GM12878 (cell line): ENCODE data around the gene DAO. TPM values are rescaled to one million over a fixed set of nuclear protein-coding genes. Genes with fewer than 3 reads are reported as not detected.

Source experiments
- ATAC-seq: fragments of 200-7000 bp; cut with Tn5 transposase; 3 replicates; pipeline ENCODE4 v1.9.1; 2020; ENCODE audit warnings: mild to moderate bottlenecking, moderate library complexity
- BruUV-seq: library from RNA; stranded (reverse); fragments of 400-500 nt; replicated peaks from 2 replicates; lab custom pipeline; 2021; lab: Mats Ljungman, UMichigan
- CTCF ChIA-PET: fragments of 300-600 bp; sonication (Branson Sonifier 250); formaldehyde crosslinking; extraction: SDS; loops from one replicate; lab custom pipeline; 2021; ENCODE audit warnings: inconsistent platforms; lab: Yijun Ruan, JAX
- POLR2A ChIA-PET: fragments of 350-600 bp; formaldehyde crosslinking; extraction: SDS; loops from one replicate; lab custom pipeline; 2021; ENCODE audit warnings: inconsistent platforms; lab: Charles Lee
- RAD21 ChIA-PET: fragments of 300-600 bp; sonication (Branson Sonifier 250); formaldehyde crosslinking; loops from one replicate; lab custom pipeline; 2023; ENCODE audit warnings: antibody characterized with exemption; ENCODE audit not compliant: unreplicated experiment; lab: Charles Lee
- SMC1A ChIA-PET: fragments of 300-600 bp; sonication (Branson Sonifier 250); formaldehyde crosslinking; loops from one replicate; lab custom pipeline; 2023; ENCODE audit not compliant: unreplicated experiment, uncharacterized antibody; lab: Charles Lee
- DNase-seq: peaks from one replicate; pipeline ENCODE4 v3.0.0-alpha.2; 2011; ENCODE audit warnings: low read depth, low spot score
- FAIRE-seq: peaks from 3 replicates; lab custom pipeline; 2011; peaks lifted over from hg19 to GRCh38; lab: Jason Lieb, UNC
- H2AFZ ChIP-seq: 2 replicates; pipeline ENCODE4 v1.6.0; 2011; ENCODE audit warnings: low read depth, low read length, control low read depth; ENCODE audit not compliant: control insufficient read depth
- H3K27ac ChIP-seq: 2 replicates; pipeline ENCODE4 v1.5.1; 2011; ENCODE audit warnings: control low read depth; ENCODE audit not compliant: control insufficient read depth, insufficient read depth
- H3K27me3 ChIP-seq, 2 experiments: replicated peaks in 1 of 2; 2 replicates each; pipeline versions ENCODE4 v1.6.0 to v1.6.1; 2011; ENCODE audit warnings: low read length in 1 of 2; ENCODE audit not compliant: control insufficient read depth in 2 of 2, insufficient read depth in 2 of 2
- H3K36me3 ChIP-seq, 2 experiments: 2 replicates each; pipeline ENCODE4 v1.5.1; 2011; ENCODE audit warnings: low read length in 1 of 2; ENCODE audit not compliant: control insufficient read depth in 2 of 2, insufficient read depth in 2 of 2
- H3K4me1 ChIP-seq: 2 replicates; pipeline ENCODE4 v1.6.1; 2011; ENCODE audit warnings: mild to moderate bottlenecking, low read length, moderate library complexity, mixed read lengths; ENCODE audit not compliant: control insufficient read depth, insufficient read depth
- H3K4me2 ChIP-seq: 2 replicates; pipeline ENCODE4 v1.6.0; 2011; ENCODE audit warnings: control low read depth; ENCODE audit not compliant: control insufficient read depth, insufficient read depth
- H3K4me3 ChIP-seq: fragments of 200-600 bp; sonication (generic); 2 replicates; pipeline ENCODE4 v1.5.1; 2016
- H3K79me2 ChIP-seq: 2 replicates; pipeline ENCODE4 v1.6.0; 2011; ENCODE audit warnings: low read length; ENCODE audit not compliant: control insufficient read depth, insufficient read depth
- H3K9ac ChIP-seq: 2 replicates; pipeline ENCODE4 v1.8.0; 2011; ENCODE audit warnings: low read length, control low read depth, mixed read lengths; ENCODE audit not compliant: control insufficient read depth, insufficient read depth
- H3K9me3 ChIP-seq: replicated peaks from 3 replicates; pipeline ENCODE4 v1.5.1; 2011; ENCODE audit warnings: mild to moderate bottlenecking, low read length; ENCODE audit not compliant: control insufficient read depth, insufficient read depth
- H4K20me1 ChIP-seq: 2 replicates; pipeline ENCODE4 v1.6.0; 2011; ENCODE audit not compliant: control insufficient read depth, insufficient read depth
- BHLHE40 ChIP-seq, 2 experiments: fragments of 450-650 bp in 1 of 2; IDR thresholded peaks; 2 replicates each; pipeline ENCODE4 v1.6.1; 2011 to 2017; ENCODE audit warnings: low read depth in 2 of 2, borderline replicate concordance in 1 of 2, improper control_type of control experiment in 1 of 2, low read length in 1 of 2, mild to moderate bottlenecking in 1 of 2
- CREB1 ChIP-seq: IDR thresholded peaks from 2 replicates; pipeline ENCODE4 v1.6.1; 2012; ENCODE audit warnings: low read depth, mild to moderate bottlenecking, inconsistent platforms
- EZH2 ChIP-seq: IDR thresholded peaks from 2 replicates; pipeline ENCODE4 v1.6.1; 2012; ENCODE audit warnings: low read depth, mild to moderate bottlenecking, control low read depth, inconsistent platforms, low read length, borderline replicate concordance; ENCODE audit not compliant: control insufficient read depth
- GATAD2B ChIP-seq: fragments of 450-650 bp; conservative IDR thresholded peaks from 2 replicates; pipeline ENCODE4 v1.6.1; 2017; ENCODE audit warnings: low read depth, mild to moderate bottlenecking, moderate library complexity
- IRF4 ChIP-seq: IDR thresholded peaks from 2 replicates; pipeline ENCODE4 v1.6.1; 2011; ENCODE audit warnings: low read depth, low read length
- LARP7 ChIP-seq: fragments of 450-650 bp; IDR thresholded peaks from 2 replicates; pipeline ENCODE4 v1.6.1; 2017; ENCODE audit warnings: mild to moderate bottlenecking
- MEF2A ChIP-seq: IDR thresholded peaks from 2 replicates; pipeline ENCODE4 v1.6.1; 2011; ENCODE audit warnings: low read depth, mild to moderate bottlenecking, low read length, moderate library complexity; ENCODE audit not compliant: insufficient read depth
- NR2C1 ChIP-seq: fragments of 450-650 bp; IDR thresholded peaks from 2 replicates; pipeline ENCODE4 v1.6.1; 2017; ENCODE audit warnings: antibody characterized with exemption, mild to moderate bottlenecking, moderate library complexity
- SIX5 ChIP-seq: IDR thresholded peaks from 2 replicates; pipeline ENCODE4 v1.6.1; 2011; ENCODE audit warnings: mild to moderate bottlenecking, low read depth, low read length, moderate library complexity; ENCODE audit not compliant: severe bottlenecking
- SPI1 ChIP-seq: IDR thresholded peaks from 2 replicates; pipeline ENCODE4 v1.6.1; 2011; ENCODE audit warnings: low read depth, mild to moderate bottlenecking, low read length, moderate library complexity, borderline replicate concordance; ENCODE audit not compliant: insufficient read depth
- WGBS: methylation state at CpG from one replicate; pipeline ENCODE4 v1.1.6; 2016; ENCODE audit warnings: low lambda C conversion rate; ENCODE audit not compliant: insufficient replicate concordance, insufficient coverage; ENCODE audit errors: missing lambda C conversion rate; 5-methylcytosine and 5-hydroxymethylcytosine counted together
- in situ Hi-C: fragments of 300-500 bp; cut with MboI; formaldehyde crosslinking; loops from 9 replicates; pipeline ENCODE4 v1.14.3; 2018; ENCODE audit warnings: mixed read lengths
- intact Hi-C: fragments of 100-400 bp; cut with micrococcal nuclease; formaldehyde crosslinking; loops from one replicate; pipeline ENCODE4 v1.14.2; 2022; ENCODE audit not compliant: unreplicated experiment
- polyA plus RNA-seq, 11 experiments: library from polyadenylated mRNA; depleted of rRNA in 4 of 11; unstranded in 6 of 11; stranded (reverse) in 5 of 11; fragments of >200 nt; fragmentation: Nextera tagmentation in 4 of 11; fragmentation: Illumina TruSeq in 1 of 11; extraction: Ambion mirVana in 4 of 11; extraction: Trizol in 1 of 11; gene quantifications; 1 replicate in 1 of 11; 2 replicates in 10 of 11; pipeline versions ENCODE4 v1.2.1 to v1.2.3, GENCODE V29; 2011 to 2016; ENCODE audit warnings: inconsistent platforms in 2 of 11, missing spikeins in 2 of 11, low read depth in 1 of 11
- total RNA-seq, 4 experiments: library from RNA; depleted of rRNA in 3 of 4; stranded (reverse); fragments of >200 nt in 3 of 4; fragmentation: Illumina TruSeq in 1 of 4; extraction: Trizol in 1 of 4; gene quantifications; 2 replicates each; pipeline versions ENCODE4 v1.2.1 to v1.2.3, GENCODE V29; 2013 to 2021
- TF ChIP-seq, protein P1 (sequence below): fragments of 450-650 bp; IDR thresholded peaks from 2 replicates; pipeline ENCODE4 v1.6.1; 2017; ENCODE audit warnings: mild to moderate bottlenecking, moderate library complexity
- TF ChIP-seq, protein P2 (sequence below): fragments of 450-650 bp; conservative IDR thresholded peaks from 2 replicates; pipeline ENCODE4 v1.6.1; 2017; ENCODE audit warnings: mild to moderate bottlenecking, moderate library complexity
- TF ChIP-seq, protein P3 (sequence below): IDR thresholded peaks from 2 replicates; pipeline ENCODE4 v1.6.1; 2012; ENCODE audit warnings: low read length, inconsistent platforms
- TF ChIP-seq, protein P4 (sequence below): IDR thresholded peaks from 2 replicates; pipeline ENCODE4 v1.6.1; 2012; ENCODE audit warnings: low read depth, low read length, improper control_type of control experiment

DAO gene
- total and polyA plus RNA-seq, 10 of the 15 experiments (the other 5 are each of a cell fraction or from before 2014, with no cell fraction given), result 0.15 TPM; not detected in 9

DNA sequence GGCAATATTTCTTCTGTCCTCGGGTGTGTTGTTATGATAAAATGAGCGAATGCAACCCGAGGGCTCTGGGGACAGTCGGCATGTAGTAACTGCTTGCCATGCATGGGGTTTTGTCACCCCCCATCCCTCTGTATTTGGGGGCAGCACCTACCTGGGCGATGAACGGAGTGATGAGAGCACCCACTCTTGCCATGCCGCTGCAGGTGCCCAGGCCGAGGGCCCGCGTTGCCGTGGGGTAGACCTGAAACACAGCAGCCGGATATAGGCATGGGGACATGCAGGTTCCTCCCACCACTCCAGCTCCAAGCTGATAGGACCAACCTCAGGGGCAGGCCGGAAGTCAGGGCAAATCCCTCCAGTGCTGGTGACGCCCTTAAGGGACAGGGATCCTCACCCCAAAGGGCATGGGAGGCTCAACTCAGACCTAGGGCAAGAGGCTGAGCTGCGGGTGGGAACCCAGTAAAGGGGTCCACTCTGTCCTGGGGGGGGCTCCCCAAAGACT is 35.8 kb downstream of the DAO start:
- ChIA-PET CTCF (no interaction called here), RAD21 (no interaction called here), SMC1A (no interaction called here), POLR2A (no interaction called here)
- ATAC-seq (no peak), DNase-seq (no peak), FAIRE-seq (no peak)
- Histone ChIP-seq H3K27ac (no peak overlapping the region), H3K79me2 (no peaks in the 10 kb centered on the region), H3K4me2 (no peak overlapping the region), H3K9ac (no peak overlapping the region), H3K36me3 (no peaks in the 10 kb centered on the region), H3K4me3 (no peak overlapping the region), H3K9me3 (peaks cover 3% of the 10 kb centered on the region; the same call in 2 of the 3 replicates), H4K20me1 (no peaks in the 10 kb centered on the region), H2AFZ (no peak overlapping the region), H3K4me1 (no peaks in the 10 kb centered on the region), H3K27me3 (no peaks in the 10 kb centered on the region; a peak in 1 of 4 replicates)
- no TSS peak for BruUV-seq
- in situ Hi-C loops, result no loop called here
- intact Hi-C loops, result no loop called here
- 58% methylated on average over 15 of the region's 15 CpGs for WGBS
- TF ChIP-seq LARP7 (no peak), IRF4 (no peak), BHLHE40 (IDR thresholded peaks at IDR 0.05; ENCODE audit: borderline replicate concordance in 1 of 2, low read depth in 2 of 2, low read length in 1 of 2) (no peak), GATAD2B (no peak), SPI1 (no peak), MEF2A (no peak), EZH2 (no peak), CREB1 (no peak), NR2C1 (no peak), SIX5 (no peak)
- TF ChIP-seq, protein P1, sequence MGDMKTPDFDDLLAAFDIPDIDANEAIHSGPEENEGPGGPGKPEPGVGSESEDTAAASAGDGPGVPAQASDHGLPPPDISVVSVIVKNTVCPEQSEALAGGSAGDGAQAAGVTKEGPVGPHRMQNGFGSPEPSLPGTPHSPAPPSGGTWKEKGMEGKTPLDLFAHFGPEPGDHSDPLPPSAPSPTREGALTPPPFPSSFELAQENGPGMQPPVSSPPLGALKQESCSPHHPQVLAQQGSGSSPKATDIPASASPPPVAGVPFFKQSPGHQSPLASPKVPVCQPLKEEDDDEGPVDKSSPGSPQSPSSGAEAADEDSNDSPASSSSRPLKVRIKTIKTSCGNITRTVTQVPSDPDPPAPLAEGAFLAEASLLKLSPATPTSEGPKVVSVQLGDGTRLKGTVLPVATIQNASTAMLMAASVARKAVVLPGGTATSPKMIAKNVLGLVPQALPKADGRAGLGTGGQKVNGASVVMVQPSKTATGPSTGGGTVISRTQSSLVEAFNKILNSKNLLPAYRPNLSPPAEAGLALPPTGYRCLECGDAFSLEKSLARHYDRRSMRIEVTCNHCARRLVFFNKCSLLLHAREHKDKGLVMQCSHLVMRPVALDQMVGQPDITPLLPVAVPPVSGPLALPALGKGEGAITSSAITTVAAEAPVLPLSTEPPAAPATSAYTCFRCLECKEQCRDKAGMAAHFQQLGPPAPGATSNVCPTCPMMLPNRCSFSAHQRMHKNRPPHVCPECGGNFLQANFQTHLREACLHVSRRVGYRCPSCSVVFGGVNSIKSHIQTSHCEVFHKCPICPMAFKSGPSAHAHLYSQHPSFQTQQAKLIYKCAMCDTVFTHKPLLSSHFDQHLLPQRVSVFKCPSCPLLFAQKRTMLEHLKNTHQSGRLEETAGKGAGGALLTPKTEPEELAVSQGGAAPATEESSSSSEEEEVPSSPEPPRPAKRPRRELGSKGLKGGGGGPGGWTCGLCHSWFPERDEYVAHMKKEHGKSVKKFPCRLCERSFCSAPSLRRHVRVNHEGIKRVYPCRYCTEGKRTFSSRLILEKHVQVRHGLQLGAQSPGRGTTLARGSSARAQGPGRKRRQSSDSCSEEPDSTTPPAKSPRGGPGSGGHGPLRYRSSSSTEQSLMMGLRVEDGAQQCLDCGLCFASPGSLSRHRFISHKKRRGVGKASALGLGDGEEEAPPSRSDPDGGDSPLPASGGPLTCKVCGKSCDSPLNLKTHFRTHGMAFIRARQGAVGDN, result no peak
- TF ChIP-seq, protein P2, sequence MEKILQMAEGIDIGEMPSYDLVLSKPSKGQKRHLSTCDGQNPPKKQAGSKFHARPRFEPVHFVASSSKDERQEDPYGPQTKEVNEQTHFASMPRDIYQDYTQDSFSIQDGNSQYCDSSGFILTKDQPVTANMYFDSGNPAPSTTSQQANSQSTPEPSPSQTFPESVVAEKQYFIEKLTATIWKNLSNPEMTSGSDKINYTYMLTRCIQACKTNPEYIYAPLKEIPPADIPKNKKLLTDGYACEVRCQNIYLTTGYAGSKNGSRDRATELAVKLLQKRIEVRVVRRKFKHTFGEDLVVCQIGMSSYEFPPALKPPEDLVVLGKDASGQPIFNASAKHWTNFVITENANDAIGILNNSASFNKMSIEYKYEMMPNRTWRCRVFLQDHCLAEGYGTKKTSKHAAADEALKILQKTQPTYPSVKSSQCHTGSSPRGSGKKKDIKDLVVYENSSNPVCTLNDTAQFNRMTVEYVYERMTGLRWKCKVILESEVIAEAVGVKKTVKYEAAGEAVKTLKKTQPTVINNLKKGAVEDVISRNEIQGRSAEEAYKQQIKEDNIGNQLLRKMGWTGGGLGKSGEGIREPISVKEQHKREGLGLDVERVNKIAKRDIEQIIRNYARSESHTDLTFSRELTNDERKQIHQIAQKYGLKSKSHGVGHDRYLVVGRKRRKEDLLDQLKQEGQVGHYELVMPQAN, result no peak
- TF ChIP-seq, protein P3, sequence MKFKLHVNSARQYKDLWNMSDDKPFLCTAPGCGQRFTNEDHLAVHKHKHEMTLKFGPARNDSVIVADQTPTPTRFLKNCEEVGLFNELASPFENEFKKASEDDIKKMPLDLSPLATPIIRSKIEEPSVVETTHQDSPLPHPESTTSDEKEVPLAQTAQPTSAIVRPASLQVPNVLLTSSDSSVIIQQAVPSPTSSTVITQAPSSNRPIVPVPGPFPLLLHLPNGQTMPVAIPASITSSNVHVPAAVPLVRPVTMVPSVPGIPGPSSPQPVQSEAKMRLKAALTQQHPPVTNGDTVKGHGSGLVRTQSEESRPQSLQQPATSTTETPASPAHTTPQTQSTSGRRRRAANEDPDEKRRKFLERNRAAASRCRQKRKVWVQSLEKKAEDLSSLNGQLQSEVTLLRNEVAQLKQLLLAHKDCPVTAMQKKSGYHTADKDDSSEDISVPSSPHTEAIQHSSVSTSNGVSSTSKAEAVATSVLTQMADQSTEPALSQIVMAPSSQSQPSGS, result no peak
- TF ChIP-seq, protein P4, sequence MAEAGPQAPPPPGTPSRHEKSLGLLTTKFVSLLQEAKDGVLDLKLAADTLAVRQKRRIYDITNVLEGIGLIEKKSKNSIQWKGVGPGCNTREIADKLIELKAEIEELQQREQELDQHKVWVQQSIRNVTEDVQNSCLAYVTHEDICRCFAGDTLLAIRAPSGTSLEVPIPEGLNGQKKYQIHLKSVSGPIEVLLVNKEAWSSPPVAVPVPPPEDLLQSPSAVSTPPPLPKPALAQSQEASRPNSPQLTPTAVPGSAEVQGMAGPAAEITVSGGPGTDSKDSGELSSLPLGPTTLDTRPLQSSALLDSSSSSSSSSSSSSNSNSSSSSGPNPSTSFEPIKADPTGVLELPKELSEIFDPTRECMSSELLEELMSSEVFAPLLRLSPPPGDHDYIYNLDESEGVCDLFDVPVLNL, result no peak
